Femur (tissue), 1 donor: ENCODE measurements around the gene JPH4.
"Not testable (repeated sequence)": the region's sequence is repeated elsewhere in the genome, so short reads cannot be mapped to it uniquely, and the experiment has no call there.

Source experiments
- DNase-seq: peaks from one replicate; pipeline ENCODE4 v3.0.0-alpha.2; 2017

The JPH4 gene

GRCh38 chr14:23578560-23579310, at the start of gene JPH4:
JPH4 (minus strand) TSS chr14:23578790; CDS start chr14:23577453, 1,337 bp downstream.
- DNase-seq, result no peak

GRCh38 chr14:23627961-23628360, 49.4 kb upstream of the JPH4 start:
- DNase-seq, result no peak

- no peak for DNase-seq
These were observed 48.4 kb upstream of the JPH4 start for GRCh38 chr14:23626946-23627345.

GRCh38 chr14:23624830-23625404, 46.3 kb upstream of the JPH4 start:
- no peak for DNase-seq

GRCh38 chr14:23623962-23624361, 45.4 kb upstream of the JPH4 start:
- no peak for DNase-seq

- no peak for DNase-seq
These were observed 44.4 kb upstream of the JPH4 start for GRCh38 chr14:23622990-23623389.

GRCh38 chr14:23621932-23622730, 43.5 kb upstream of the JPH4 start:
- no peak for DNase-seq

- DNase-seq, result no peak
These were observed 42.8 kb upstream of the JPH4 start for GRCh38 chr14:23621204-23621931.

GRCh38 chr14:23620177-23620702, 41.6 kb upstream of the JPH4 start:
- DNase-seq, result no peak

- DNase-seq, result no peak
These were observed 39.9 kb upstream of the JPH4 start for GRCh38 chr14:23618415-23618988.

- no peak for DNase-seq
These were observed 38.9 kb upstream of the JPH4 start for GRCh38 chr14:23617539-23617938.

- no peak for DNase-seq
These were observed 37.3 kb upstream of the JPH4 start for GRCh38 chr14:23615856-23616255.

GRCh38 chr14:23614395-23614828, 35.8 kb upstream of the JPH4 start:
- DNase-seq, result no peak

GRCh38 chr14:23613242-23614070, 34.9 kb upstream of the JPH4 start:
- DNase-seq, result no peak

GRCh38 chr14:23612802-23613201, 34.2 kb upstream of the JPH4 start:
- DNase-seq, result no peak

- DNase-seq, result no peak
These were observed 33.8 kb upstream of the JPH4 start for GRCh38 chr14:23612354-23612732.

- no peak for DNase-seq
These were observed 32.3 kb upstream of the JPH4 start for GRCh38 chr14:23610815-23611289.

- no peak for DNase-seq
These were observed 31.7 kb upstream of the JPH4 start for GRCh38 chr14:23610090-23610814.

- DNase-seq, result not testable (repeated sequence)
These were observed 31.0 kb upstream of the JPH4 start for GRCh38 chr14:23609411-23610089.

- DNase-seq, result no peak
These were observed 30.4 kb upstream of the JPH4 start for GRCh38 chr14:23609001-23609400.
